ENCODE results near the gene TMEM120A. TPM values are rescaled to one million over a fixed set of nuclear protein-coding genes. Genes with fewer than 3 reads are reported as not detected.

The TMEM120A gene
- total RNA-seq, 6 experiments from 2014 or later: 20.8 to 104 (median 53.1) TPM

- Histone ChIP-seq H3K36me3 (peaks cover 0 to 25% (median 5%) of the 10 kb centered on the region in 4 donors), H3K4me1 (peaks cover 0 to 49% (median 13%) of the 10 kb centered on the region in 4 donors), H3K4me3 (no peak overlapping the region), H3K27ac (peak overlapping the region in 2 of 3 donors; percentile 8 to 100), H3K27me3 (no peaks in the 10 kb centered on the region), H3K9me3 (no peaks in the 10 kb centered on the region)
- no peak for TF ChIP-seq POLR2A (IDR thresholded peaks at IDR 0.05)
- WGBS (ENCODE audit: insufficient coverage, low coverage, low lambda C conversion rate, missing lambda C conversion rate): 74% methylated on average over 6 of the region's 6 CpGs
- intact Hi-C loops (cut with DNase I): no loop called here
- no peak for DNase-seq
- no peak for ATAC-seq
These were observed 55.5 kb downstream of the TMEM120A start for GRCh38 chr7:75938921-75939320.

GRCh38 chr7:75937958-75938786 is 56.2 kb downstream of the TMEM120A start:
- Histone ChIP-seq H3K36me3 (peaks cover 0 to 25% (median 4%) of the 10 kb centered on the region in 4 donors), H3K9me3 (no peaks in the 10 kb centered on the region), H3K4me1 (peaks cover 0 to 48% (median 12%) of the 10 kb centered on the region in 4 donors), H3K27me3 (no peaks in the 10 kb centered on the region), H3K27ac (peak overlapping the region; percentile 8 to 100 (median 28)), H3K4me3 (no peak overlapping the region)
- no peak for TF ChIP-seq POLR2A (IDR thresholded peaks at IDR 0.05)
- TF ChIP-seq, protein P1, sequence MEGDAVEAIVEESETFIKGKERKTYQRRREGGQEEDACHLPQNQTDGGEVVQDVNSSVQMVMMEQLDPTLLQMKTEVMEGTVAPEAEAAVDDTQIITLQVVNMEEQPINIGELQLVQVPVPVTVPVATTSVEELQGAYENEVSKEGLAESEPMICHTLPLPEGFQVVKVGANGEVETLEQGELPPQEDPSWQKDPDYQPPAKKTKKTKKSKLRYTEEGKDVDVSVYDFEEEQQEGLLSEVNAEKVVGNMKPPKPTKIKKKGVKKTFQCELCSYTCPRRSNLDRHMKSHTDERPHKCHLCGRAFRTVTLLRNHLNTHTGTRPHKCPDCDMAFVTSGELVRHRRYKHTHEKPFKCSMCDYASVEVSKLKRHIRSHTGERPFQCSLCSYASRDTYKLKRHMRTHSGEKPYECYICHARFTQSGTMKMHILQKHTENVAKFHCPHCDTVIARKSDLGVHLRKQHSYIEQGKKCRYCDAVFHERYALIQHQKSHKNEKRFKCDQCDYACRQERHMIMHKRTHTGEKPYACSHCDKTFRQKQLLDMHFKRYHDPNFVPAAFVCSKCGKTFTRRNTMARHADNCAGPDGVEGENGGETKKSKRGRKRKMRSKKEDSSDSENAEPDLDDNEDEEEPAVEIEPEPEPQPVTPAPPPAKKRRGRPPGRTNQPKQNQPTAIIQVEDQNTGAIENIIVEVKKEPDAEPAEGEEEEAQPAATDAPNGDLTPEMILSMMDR (IDR thresholded peaks at IDR 0.05): no peak
- DNase-seq (peak; percentile 70 to 81 (median 70)), ATAC-seq (peak; percentile 42 to 67 (median 63))
- intact Hi-C loops (cut with DNase I): no loop called here
- WGBS (ENCODE audit: insufficient coverage, low coverage, low lambda C conversion rate, missing lambda C conversion rate): 10% methylated on average over 5 of the region's 15 CpGs

Small RNA genes lying within 50 kb of the gene (small RNA-seq; reads per million reads assigned to genes)
- gene SNORA14A: 3.9 to 7.4 reads per million in 2 experiments

Other genes starting within 250 kb of the TMEM120A start
- not detected for gene CCL26, start 222.4 kb downstream of the TMEM120A start, total RNA-seq
- 1 to 10 TPM in 2 of 6 experiments, not detected in 4; 1.1 to 1.2 TPM for gene CCL24, start 180.8 kb downstream of the TMEM120A start, total RNA-seq
- 10 to 100 TPM; 24.4 to 56.1 (median 31.7) TPM for gene RHBDD2, start 115.6 kb downstream of the TMEM120A start, total RNA-seq
- gene POR, start 79.4 kb downstream of the TMEM120A start, total RNA-seq: 1,000 to 10,000 TPM in 1 of 6 experiments, 100 to 1,000 TPM in 5; 370 to 1,042 (median 725) TPM
- gene STYXL1, start 53.4 kb upstream of the TMEM120A start, total RNA-seq: 10 to 100 TPM; 13.8 to 28.5 (median 21.2) TPM
- 100 to 1,000 TPM; 130 to 178 (median 164) TPM for gene MDH2, start 53.5 kb upstream of the TMEM120A start, total RNA-seq
- under 1 TPM in 4 of 6 experiments, not detected in 2; 0.14 to 0.37 (median 0.19) TPM for gene SRRM3, start 207.3 kb upstream of the TMEM120A start, total RNA-seq